Stimulated activated CD4-positive, alpha-beta T cell treated with anti-CD3 and anti-CD28 coated beads, TNF-alpha, amount 100 ng/mL, for 24 hours (primary cell): ENCODE data around the gene SUPT3H.

Experiments
- DNase-seq, 3 experiments: peaks; one replicate each; pipeline ENCODE4 v3.0.0-alpha.2; 2020; ENCODE audit warnings: low read depth in 3 of 3

Gene SUPT3H

DNA sequence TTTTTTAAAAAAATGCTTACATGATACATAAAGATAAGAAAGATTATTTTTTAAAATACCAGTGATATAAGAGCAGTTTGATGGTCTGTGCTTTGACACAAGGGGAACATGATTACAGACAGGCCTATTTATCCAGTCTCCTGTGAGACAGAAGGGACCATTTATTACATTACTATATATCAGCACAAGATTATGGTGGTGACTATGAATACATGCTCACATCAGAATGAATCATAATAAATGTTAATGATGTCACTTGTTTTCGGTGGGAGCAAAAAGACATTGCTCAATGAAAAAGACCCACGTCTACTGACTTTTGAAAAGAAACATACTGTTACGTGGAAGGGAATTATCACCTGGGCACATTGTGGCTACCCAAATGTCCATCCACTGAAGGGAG lies 535.1 kb downstream of the SUPT3H start:
- DNase-seq = no peak

DNA sequence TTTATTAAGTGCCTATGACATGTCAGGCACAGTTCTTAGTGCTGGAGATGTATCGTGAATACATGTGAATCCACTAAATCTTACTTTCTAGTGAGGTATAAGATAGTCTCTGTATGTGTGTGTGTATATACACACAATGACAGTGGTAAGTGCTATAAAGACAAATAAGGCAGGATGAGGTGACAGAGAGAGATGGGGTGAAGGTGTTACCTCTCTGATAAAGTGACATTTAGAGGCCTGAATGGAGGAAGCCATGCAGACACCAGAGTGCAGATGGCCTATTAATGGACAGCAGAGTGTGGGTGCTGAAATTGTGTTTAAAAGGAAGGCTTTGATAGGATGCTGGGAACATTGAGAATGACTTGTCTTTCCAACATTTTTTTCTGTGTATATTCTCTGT lies 535.9 kb downstream of the SUPT3H start:
- no peak for DNase-seq

DNA sequence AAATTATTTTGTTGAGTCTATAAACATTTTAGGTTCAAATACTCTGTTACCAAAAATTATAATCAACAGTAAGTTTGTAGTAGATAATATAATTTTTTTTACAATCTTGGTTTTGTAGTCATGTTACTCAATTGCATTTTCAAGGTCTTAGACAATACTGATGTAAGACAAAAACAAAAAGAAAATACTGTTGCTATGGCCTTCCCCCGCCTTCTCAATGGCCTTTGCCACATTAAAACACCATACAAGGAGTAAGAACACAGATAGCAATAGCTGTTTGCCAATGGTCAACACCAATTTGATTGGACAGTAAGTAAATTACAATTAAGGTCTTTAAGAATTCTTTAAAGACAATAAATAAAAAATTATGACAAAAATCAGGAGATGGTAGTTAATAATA lies 540.0 kb downstream of the SUPT3H start:
- DNase-seq = no peak

DNA sequence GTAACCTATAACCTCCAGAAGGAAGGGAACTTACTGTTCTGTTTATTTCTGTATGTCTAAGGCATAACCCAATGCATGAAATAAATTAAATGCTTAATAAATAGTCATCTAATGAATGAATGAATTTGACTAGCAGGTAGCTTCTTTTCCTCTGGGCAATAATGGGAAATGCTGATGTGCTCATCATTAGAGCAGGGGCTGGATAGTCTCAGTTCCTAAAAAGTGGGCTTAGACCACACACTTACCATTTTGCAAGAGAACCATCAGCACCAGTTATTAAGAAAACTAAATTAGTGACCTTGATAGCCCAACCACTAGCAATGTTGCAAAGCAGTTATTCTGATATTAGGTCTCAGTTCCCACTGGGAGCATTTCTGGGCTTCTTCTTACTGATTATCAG lies 540.5 kb downstream of the SUPT3H start:
- no peak for DNase-seq

DNA sequence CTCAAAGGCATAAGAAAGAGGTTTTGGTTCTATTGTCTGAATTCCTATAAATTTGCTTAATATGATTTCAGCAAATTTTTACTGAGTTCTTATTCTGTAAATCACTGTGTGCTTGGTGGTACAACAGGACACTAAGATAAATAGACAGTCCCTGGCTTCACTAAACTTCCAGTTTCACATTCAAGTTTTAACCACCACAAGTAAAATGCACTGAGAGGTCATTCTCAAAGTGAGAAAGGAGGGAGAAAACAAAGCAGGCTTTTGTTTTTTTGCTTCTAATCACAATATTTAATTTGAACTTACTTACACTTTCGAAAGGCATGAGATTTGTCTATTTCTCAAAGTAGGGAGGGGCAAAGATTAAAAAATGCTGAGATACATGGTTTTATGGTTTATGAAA lies 544.5 kb downstream of the SUPT3H start:
- no peak for DNase-seq

DNA sequence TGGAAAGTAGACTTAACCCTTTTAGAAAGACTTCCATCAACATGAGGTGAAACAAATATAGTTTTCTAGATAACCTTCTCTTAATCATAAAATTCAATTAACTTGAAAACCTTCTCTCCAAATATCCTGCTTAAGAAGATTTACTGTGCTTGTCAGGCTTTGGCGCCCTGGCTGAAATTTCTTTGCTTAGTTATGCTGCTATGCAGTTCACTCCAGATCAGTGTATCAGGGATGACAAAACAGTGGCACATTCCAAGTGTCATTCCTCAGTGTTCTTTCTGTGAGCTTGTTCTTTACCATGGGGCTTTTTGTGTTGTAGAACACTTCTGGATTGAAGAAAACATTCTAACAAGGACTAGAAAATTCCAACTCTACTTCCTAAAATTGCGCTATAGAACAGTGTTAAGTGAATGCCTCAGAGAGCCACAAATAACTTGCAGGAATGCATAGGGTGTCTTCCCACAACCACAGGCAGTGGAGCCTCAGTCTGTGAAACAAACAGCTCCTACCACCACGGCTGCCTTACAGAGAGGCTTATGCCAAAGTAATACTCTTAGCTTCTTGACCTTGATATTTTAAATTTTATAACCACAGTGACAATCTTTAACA lies 546.6 kb downstream of the SUPT3H start:
- DNase-seq = no peak

DNA sequence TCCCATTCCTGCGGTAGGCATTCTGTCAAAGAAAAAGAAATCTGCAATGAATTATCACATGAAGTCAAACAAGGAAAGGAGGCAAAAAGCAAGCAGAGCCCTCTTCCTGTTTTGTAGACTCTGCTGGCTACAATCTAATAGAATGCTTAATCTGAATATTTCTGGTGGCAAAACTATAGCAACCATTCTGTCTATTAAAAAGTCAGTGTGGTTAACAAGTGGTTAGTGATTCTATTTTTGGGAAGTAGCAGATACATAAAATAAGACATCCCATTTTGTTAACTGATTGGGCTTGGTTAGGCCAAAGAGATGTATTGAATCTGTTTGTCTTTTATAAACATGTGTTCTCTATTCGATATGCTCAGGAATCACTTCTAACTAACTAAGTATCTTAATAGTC lies 547.9 kb downstream of the SUPT3H start:
- no peak for DNase-seq

DNA sequence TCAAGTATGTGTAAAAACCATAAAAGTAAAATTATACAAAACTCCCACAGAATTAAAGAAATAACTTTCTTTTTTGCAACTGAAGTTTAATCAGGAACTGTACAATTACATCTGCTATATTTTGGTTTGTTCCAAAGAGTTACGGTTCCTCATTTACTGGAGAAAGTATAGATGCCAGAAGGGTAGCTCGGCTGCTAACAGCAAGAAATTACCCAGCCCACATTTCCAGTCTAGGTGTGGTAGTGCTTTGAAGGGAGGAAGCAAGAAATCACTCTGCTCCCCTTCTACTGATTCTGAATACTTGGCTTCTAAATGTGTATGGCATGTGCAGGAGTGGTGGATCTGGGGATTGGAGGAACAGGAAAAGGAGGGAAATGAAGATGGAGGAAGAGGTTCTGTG lies 549.0 kb downstream of the SUPT3H start:
- no peak for DNase-seq

DNA sequence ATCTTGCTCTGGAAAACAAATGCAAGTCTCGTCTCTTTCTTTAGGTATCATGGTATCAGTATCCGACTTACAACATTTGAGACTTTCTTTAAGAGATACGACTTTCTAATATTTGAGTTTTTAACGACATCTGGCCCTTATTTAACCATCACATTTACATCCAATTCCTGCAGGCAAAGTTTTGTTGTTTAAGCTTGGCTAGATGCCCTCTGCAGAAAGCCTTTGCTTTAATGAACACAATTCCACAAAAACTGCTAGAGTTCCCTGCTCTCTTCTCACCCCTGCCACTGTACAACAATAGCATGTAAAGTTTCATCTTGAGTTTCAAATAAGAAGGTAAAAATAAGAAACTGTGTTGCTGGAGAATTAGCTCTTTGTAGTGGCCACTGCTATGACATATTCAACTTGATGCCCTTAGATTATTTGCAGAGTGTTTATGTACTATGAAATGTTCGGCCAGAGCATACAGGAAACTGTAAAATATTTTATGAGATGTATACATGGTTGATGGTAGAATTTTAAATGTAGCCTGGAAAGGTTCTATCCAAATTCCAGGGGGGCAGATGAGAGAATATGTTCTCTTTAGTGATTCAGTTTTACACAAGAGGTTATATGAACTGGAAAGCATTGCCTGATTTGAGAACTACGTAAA lies 551.6 kb downstream of the SUPT3H start:
- no peak for DNase-seq

DNA sequence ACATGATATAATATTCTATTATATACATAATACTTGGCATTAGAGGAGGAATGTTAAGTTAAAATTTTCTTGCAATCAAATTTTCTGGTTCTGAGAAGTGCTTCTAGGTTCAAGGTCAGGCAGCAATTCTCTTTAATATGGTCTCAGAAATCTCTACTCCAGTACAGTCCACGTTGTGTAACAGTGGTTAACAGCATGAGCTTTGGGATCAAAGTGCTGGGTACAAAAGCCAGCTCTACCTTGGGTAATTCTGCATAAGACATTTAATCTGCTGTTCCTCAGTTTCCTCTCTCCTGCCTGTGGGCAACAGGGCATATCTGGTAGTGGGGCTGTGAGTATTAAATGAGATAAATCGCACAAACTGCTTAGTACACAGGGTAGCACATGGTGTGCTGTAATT lies 552.5 kb downstream of the SUPT3H start:
- DNase-seq = no peak

DNA sequence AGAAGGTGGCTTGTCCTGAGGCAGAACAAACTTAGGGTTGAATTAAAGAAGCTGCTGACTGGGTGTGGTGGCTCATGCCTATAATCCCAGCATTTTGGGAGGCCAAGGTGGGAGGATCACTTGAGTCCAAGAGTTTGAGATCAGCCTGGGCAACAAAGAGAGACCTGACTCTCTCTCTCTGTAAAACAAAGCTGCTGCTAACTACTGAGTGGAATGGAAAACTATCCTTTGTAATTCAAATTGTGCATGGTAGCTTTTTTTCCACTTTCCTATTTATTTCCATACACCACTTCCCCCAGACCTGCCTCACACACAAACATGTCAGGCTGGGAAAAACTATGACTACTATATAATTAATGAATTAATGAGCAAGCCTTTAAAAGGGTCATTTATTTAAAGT lies 553.2 kb downstream of the SUPT3H start:
- DNase-seq = no peak

DNA sequence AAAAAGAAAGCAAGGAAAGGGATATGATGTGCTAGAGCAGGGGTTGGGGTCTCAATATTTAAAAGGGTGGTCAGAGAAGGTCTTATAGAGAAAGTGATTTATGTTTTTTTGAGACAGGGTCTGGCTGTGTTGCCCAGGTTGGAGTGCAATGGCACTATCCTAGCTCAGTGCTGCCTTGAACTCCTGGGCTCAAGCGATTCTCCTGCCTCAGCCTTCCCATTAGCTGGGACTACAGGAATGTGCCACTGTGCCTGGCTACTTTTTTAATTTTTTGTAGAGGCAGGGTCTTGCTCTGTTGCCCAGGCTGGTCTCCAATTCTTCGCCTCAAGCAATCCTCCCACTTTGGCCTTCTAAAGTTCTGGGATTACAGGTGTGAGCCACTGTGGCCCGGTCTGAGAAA lies 557.0 kb downstream of the SUPT3H start:
- DNase-seq = no peak

DNA sequence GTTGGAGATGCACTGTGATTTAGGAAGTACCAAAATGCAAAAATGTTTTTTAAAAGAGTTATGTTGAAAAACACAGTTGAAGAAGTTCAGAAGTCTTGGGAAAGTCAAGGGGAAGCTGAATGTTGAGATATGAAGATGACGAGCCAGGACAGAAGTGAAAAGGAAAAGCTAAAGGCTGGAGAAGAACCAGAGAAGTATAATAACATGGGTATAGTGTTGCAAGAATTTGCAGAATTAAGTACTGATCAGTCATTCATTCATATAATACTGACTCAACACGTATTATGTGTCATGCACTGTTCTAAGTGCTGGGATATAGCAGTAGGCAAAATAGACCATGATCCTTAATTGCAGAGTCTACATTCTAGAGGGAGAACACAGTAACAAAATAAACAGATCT lies 557.4 kb downstream of the SUPT3H start:
- DNase-seq = no peak

DNA sequence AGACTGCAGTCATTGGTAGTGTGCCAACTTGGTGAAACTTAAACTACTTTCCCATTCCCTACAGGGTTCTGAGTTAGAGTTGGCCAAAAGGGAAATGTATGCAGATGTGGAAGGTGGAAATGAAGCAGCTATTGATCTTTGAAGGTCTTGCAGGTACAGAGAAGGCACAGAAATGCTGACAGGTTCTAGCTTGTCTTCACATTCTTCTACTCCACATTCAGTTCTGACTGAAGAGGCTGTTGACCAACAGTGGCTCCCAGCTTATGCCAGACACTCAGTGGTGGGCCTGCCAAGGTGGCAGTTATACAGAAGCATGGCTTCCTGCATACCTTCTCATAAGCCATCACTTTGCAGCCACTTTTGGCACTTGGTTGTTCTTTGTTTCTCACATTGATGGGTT lies 566.3 kb downstream of the SUPT3H start:
- DNase-seq = no peak

DNA sequence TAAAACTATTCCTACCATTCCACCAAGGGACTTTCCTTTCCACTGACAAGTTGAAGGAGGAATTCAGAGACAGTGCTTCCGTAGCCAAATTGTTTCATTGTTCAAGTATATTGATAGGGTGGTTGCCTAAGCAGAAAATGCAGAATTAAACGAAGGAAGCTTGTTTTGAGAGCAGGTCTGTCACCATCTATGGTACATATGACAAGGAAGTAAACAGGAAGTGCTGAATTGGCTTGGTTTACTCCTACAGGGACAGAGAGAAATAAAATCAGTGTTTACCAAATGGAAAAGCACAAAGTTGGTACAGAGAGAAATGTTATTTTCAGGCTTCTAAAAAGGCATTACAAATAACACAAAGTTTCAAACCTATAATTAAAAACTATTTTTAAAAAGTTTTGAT lies 568.5 kb downstream of the SUPT3H start:
- DNase-seq = no peak

DNA sequence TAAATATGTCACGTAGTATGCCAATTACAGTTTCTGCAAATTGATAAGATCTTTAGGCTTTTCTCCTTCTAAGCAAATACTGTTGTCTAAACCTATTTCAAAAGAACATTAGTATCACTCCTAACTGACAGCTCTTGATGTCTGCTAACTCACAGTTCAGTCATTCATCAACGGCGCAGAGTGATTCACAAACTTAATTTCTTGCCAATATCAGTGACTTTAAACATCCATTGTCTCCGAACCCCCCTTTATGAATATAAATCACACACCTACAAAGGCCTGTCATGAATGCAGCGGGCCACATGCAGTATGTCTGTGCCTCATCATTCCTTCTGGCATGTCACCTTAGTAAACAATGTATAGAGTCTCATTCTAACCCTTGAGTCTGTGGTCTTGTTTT lies 569.6 kb downstream of the SUPT3H start:
- DNase-seq = no peak

DNA sequence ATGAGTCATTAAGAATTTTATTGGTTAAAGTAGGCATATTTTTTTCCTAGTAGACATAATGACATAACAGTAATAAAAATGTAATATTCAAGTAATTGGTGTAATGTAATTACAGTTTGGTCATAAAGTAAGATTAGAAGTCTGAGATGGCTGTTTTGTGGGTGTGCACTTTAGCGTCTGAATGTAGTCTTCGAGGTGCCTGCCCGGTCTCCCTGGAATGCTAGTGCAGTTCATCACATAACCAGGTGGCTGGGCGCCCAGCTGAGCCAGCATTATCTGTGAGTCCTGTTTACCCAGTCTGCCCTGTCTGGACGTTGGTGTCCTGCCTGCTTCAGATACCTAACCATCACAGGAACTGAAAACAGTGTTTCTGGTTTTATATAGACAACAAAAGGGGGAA lies 571.1 kb downstream of the SUPT3H start:
- DNase-seq = no peak

DNA sequence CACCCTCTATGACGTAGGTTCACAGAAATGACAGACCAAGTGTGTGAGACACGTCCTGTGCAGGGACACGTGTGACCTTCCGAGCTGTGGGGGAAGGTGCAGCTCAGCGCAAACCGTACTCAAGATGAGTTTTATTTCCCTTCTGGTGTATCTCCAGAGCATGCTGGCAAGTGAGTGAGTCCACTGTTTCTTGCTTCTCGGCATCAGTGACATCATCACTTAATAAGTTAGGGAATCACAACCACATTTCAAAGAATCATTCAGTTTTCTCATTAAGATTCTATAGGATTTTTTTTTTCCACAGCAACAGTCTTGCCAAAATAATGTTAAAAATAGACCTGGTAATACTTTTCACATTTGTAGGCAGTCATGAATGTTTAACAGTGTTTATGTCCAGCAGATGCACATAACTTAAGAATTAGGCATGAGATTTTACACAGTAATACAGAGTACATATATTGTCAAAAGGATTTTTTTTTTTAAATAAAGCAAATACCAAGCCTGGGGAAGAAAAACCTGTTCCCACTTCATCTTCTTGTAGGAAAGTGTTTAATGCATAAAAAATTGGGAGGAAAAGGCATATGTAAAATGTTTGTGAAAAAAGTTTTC lies 572.4 kb downstream of the SUPT3H start:
- no peak for DNase-seq

DNA sequence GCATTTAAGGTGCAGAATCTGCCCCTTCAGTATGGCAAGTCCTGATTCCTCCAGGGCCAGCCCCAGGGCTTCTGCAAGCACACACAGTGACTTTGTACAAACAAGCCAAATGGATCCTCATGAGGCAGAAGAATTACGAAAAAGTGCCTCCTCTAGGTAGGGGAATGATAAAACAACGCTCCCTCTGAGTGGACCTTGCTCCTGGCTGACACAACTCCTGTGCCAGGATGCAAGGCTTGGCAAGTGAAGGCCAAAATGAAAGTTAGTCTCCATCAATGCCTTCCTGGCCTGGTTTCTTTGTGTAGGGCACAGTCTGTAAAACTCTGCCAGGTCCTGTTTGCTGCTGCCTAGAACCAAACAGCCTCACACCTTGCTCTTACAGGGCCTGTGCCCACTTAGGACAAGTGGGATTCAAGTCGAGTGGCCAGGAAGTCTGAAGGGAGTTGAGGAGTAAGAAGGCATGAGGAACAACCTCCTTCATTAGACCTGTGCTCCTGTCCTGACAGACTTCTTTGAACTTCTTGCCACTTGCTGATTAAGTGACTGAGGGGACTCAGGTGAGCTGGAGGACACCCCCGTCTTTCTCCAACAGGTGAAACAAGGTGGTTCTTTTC lies 573.1 kb downstream of the SUPT3H start:
- no peak for DNase-seq

DNA sequence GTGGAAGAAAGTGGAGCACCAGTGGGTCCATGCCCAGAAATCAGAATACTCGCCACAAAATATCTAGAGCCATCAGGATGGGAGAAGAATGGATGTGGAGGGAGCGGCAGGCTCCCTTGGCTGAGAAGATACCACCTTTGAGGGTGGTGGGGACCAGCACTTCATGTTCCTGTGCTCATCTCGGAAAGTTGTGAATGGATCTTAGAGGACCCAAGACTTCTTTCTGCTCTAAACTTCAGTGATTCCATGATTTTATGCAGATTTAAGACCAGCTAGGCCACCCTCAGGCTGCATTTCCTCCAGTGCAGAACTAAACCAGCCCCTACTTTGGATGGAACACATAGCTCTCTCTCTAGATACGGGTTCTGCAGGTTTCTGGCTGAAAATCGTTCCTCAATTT lies 573.7 kb downstream of the SUPT3H start:
- no peak for DNase-seq

DNA sequence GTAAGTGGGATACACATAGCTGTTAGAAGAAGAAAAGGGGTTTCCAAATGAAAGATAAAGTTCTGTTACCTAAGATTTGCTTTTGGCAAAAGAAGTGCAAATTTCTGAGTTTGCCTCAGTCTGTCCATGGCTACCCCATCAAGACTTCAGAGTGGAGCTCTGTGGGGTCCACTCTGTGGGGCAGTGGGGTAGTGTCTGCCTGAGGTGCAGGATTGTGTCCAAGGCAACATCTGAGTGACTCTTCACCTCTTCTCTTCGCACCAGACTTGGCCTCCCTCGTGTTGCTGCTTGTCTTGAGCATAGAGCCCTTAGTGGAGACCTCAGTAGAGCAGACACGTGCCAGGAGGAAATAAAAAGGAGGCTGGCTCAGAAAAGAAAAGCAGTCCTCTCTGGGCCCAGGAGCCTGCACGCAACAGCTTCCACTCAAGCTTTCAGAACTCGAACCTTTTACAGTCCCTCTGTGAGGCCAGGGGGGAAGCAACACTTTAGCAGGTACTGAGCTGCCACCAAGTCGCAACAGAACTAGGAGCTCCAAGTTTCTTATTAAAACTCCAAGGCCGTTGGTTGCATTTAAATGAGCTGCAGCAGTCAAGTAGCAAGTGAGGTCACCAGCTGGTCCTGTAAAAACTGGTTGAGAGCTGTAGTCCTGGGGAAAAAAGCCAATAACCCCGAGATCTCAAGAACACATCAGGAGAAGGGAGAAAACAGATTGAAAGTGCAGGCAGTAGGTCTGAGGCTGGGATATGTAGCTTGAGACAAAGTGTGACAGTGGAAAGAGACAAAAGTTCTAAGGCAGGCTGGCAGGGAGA lies 576.7 kb downstream of the SUPT3H start:
- no peak for DNase-seq

DNA sequence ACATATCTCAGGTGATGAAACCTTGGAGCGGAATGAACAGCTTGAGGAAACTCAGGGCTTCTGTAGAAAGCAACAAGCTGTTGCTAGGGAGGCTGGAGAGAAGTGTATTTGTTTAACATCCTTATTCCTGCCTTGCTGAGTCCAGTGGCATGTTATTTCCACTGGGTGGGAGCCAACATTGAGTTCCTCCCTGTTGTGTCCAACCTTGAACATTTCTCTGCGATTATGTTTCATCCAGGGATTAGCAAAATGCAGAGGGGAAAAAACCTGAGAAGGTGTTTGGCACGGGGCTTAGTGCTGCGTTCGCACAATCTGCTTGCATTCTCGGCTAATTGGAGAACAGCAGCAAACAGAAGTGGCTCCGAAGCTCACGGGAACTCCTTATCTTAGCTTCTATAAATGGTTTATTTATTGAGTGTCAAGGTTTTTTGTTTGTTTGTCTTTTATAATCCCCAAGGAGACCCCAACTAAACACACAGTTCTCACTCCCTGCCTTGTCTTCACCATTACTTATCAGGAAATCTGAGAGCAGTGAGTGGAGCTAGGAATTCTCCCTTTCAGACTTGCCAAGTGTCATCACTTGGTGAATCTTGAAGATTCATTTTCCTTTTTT lies 577.5 kb downstream of the SUPT3H start:
- no peak for DNase-seq
